ENCODE data around the gene PLCH1. TPM values are rescaled to one million over a fixed set of nuclear protein-coding genes. Genes with fewer than 3 reads are reported as not detected.

The PLCH1 gene
- total RNA-seq, 1 experiment from 2014 or later, result 3.1 TPM

GRCh38 chr3:155441026-155441425 lies 303.8 kb downstream of the PLCH1 start:
- no peak overlapping the region for H3K4me3 ChIP-seq (ENCODE audit: low read depth, low read length, poor library complexity, severe bottlenecking)
- TF ChIP-seq, protein P1, sequence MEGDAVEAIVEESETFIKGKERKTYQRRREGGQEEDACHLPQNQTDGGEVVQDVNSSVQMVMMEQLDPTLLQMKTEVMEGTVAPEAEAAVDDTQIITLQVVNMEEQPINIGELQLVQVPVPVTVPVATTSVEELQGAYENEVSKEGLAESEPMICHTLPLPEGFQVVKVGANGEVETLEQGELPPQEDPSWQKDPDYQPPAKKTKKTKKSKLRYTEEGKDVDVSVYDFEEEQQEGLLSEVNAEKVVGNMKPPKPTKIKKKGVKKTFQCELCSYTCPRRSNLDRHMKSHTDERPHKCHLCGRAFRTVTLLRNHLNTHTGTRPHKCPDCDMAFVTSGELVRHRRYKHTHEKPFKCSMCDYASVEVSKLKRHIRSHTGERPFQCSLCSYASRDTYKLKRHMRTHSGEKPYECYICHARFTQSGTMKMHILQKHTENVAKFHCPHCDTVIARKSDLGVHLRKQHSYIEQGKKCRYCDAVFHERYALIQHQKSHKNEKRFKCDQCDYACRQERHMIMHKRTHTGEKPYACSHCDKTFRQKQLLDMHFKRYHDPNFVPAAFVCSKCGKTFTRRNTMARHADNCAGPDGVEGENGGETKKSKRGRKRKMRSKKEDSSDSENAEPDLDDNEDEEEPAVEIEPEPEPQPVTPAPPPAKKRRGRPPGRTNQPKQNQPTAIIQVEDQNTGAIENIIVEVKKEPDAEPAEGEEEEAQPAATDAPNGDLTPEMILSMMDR (conservative IDR thresholded peaks at IDR 0.05; ENCODE audit: low read depth, low read length), result no peak
- TF ChIP-seq EZH2 (IDR thresholded peaks at IDR 0.05; ENCODE audit: borderline replicate concordance, low read depth, low read length, poor library complexity, severe bottlenecking), result no peak
- H3K4me1 ChIP-seq (ENCODE audit: insufficient read depth, low read length, poor library complexity, severe bottlenecking), result no peaks in the 10 kb centered on the region
- H3K36me3 ChIP-seq (ENCODE audit: insufficient read depth, low read length, poor library complexity, severe bottlenecking), result no peaks in the 10 kb centered on the region
- H3K9me3 ChIP-seq (ENCODE audit: low read depth, low read length, poor library complexity, severe bottlenecking), result no peaks in the 10 kb centered on the region
- no peak for DNase-seq (ENCODE audit: low spot score)
- no peak overlapping the region for H3K27ac ChIP-seq (ENCODE audit: low read depth, low read length, poor library complexity, severe bottlenecking)
- intact Hi-C loops (cut with micrococcal nuclease; ENCODE audit: unreplicated experiment), result no loop called here
- ChIA-PET POLR2A (ENCODE audit: low non-redundant PET) (no interaction called here), CTCF (no interaction called here)
- no TSS peak for BruUV-seq (replicated peaks)
- no peaks in the 10 kb centered on the region for H3K27me3 ChIP-seq (replicated peaks; ENCODE audit: insufficient read depth, low read depth, low read length, poor library complexity)

DNA sequence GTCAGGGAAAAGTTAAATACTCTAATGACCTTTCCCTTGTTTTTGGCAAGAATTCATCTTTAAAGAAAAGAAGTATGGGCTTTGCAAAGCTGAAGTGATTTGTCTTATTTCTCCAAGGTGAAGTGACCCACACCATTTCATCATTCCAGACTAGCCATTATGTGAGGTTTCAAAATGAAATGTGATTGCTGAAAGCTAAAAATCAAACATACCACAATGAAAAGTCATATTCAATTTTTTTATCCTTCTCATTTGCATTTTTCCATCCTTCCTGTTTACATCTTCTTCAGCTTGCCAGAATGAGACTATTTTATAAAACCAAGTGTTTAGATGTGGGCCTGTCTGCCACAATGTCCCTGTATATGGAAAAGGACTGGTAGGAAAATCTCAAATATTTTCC lies 309.1 kb downstream of the PLCH1 start:
- Histone ChIP-seq H3K4me1 (ENCODE audit: insufficient read depth, low read length, poor library complexity, severe bottlenecking) (no peaks in the 10 kb centered on the region), H3K9me3 (ENCODE audit: low read depth, low read length, poor library complexity, severe bottlenecking) (no peaks in the 10 kb centered on the region), H3K27me3 (replicated peaks; ENCODE audit: insufficient read depth, low read depth, low read length, poor library complexity) (no peaks in the 10 kb centered on the region), H3K27ac (ENCODE audit: low read depth, low read length, poor library complexity, severe bottlenecking) (no peak overlapping the region), H3K4me3 (ENCODE audit: low read depth, low read length, poor library complexity, severe bottlenecking) (no peak overlapping the region), H3K36me3 (ENCODE audit: insufficient read depth, low read length, poor library complexity, severe bottlenecking) (no peaks in the 10 kb centered on the region)
- BruUV-seq (replicated peaks), result no TSS peak
- POLR2A ChIA-PET (ENCODE audit: low non-redundant PET), result no interaction called here
- CTCF ChIA-PET, result no interaction called here
- no peak for DNase-seq (ENCODE audit: low spot score)
- no peak for TF ChIP-seq EZH2 (IDR thresholded peaks at IDR 0.05; ENCODE audit: borderline replicate concordance, low read depth, low read length, poor library complexity, severe bottlenecking)
- TF ChIP-seq, protein P1 (conservative IDR thresholded peaks at IDR 0.05; ENCODE audit: low read depth, low read length), result no peak
- intact Hi-C loops (cut with micrococcal nuclease; ENCODE audit: unreplicated experiment), result no loop called here

DNA sequence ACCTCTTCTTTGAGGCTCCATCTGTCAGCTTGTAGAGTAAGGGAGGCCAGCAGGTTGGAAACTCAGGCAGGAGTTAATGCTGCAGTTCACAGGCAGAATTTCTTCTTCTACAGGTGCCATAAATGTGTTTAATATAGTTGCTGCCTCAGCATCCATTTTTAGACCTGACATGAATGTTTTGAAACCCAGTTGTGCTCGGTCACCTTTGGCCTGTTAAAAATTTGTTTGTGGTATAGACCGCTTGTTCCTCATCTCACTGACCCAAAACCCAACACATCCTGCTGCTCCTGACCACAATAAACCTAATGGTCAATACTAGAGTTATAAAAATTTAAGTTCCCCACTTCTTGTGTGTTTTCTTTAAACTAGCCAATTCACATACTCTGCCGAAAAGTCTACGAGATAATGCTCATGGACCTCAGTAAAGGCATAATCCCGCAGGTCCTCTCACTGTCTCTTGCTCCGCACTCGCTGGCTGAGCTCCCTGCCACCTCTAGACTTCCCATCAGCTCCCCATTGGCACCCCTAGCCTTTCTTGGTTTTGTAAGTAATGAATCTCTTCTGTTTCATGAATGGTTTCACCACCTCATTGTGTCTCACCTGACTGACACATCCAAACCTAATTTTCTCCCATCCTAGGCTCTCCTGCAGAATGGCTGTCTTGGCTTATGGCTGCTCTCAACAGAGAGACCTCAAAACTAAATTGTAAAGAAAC lies 312.9 kb downstream of the PLCH1 start:
- no peak overlapping the region for H3K27ac ChIP-seq (ENCODE audit: low read depth, low read length, poor library complexity, severe bottlenecking)
- DNase-seq (ENCODE audit: low spot score), result no peak
- no peak overlapping the region for H3K4me3 ChIP-seq (ENCODE audit: low read depth, low read length, poor library complexity, severe bottlenecking)
- TF ChIP-seq, protein P1 (conservative IDR thresholded peaks at IDR 0.05; ENCODE audit: low read depth, low read length), result no peak
- TF ChIP-seq EZH2 (IDR thresholded peaks at IDR 0.05; ENCODE audit: borderline replicate concordance, low read depth, low read length, poor library complexity, severe bottlenecking), result no peak
- H3K27me3 ChIP-seq (replicated peaks; ENCODE audit: insufficient read depth, low read depth, low read length, poor library complexity), result no peaks in the 10 kb centered on the region
- ChIA-PET POLR2A (ENCODE audit: low non-redundant PET) (no interaction called here), CTCF (no interaction called here)
- H3K36me3 ChIP-seq (ENCODE audit: insufficient read depth, low read length, poor library complexity, severe bottlenecking), result no peaks in the 10 kb centered on the region
- no peaks in the 10 kb centered on the region for H3K4me1 ChIP-seq (ENCODE audit: insufficient read depth, low read length, poor library complexity, severe bottlenecking)
- H3K9me3 ChIP-seq (ENCODE audit: low read depth, low read length, poor library complexity, severe bottlenecking), result no peaks in the 10 kb centered on the region
- intact Hi-C loops (cut with micrococcal nuclease; ENCODE audit: unreplicated experiment), result no loop called here
- no TSS peak for BruUV-seq (replicated peaks)

Data from A673 (cell line).